AG08396 (cell line): ENCODE measurements around the gene LRP1B.

Experiments
- DNase-seq: peaks from one replicate; pipeline ENCODE4 v3.0.0; 2012; ENCODE audit warnings: low spot score, mixed read lengths

LRP1B gene

DNA sequence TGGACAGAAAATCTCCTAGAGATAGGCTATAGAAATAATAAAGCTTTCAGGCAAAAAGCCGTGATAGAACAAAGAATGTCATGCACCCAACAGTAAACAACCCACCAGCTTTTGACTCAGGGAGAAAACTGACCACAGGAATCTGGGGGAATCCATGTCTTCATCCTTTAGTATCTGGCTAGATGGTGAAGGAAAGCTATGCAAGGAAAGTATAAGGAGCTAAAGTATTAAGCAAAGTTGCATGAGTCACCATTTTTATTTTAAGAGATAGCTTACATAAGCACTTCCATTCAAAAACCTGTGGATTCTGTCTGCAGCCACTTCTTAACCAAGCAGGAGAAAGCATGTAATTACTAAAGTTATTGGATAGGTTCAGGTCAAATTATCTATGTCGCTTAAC lies 363.8 kb downstream of the LRP1B start:
- no peak for DNase-seq

DNA sequence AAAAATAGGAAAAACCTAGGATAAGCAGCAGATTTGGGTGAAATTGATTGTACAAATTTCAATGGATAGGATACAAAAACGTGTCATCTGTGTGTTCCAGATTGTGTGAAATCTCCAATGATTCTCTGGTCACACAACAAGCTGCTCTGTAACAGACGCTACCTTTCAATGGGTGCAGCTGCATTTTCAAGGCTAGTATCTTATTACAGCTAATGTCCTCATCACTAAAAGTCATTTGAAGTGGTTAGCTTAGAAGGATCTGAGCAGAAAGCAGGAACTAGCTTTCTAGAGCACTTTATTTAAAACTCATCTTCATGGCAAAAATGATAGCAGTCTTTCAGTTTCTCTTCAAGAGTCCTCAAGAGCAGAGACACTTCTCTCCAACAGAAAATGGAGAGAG lies 364.6 kb downstream of the LRP1B start:
- DNase-seq = no peak

DNA sequence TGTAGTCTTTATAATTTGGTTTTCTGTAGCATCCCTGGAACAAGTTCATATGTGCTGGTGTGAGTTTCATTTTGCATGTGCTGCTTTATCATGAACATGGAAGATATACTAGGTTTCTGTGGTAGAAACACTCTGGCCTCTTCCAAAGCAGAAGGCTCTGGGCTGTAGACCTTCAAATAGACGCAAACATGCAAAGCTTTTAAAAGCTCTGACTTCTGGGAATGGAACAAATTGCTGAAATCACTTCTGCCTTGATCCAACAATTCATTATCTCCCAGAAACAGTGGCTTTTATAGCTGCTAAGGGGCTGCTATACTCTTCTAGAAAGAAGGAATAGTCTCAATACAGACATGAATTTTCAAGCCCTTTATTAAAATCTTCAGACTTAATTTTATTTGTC lies 382.2 kb downstream of the LRP1B start:
- DNase-seq = no peak

DNA sequence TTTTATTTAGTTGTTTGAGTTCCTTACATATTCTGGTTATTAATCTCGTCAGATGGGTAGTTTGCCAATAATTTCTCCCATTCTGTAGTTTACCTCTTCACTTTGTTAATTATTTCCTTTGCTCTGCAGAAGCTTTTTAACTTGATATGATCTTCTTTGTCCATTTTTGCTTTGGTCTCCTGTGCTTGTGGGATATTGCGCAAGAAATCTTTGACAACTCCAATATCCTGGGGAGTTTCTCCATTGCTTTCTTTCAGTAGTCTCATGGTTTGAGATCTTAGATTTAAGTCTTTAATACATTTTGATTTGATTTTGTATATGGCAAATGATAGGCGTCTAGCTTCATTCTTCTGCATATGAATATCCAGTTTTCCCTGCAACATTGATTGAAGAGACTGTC lies 389.2 kb downstream of the LRP1B start:
- DNase-seq = no peak

DNA sequence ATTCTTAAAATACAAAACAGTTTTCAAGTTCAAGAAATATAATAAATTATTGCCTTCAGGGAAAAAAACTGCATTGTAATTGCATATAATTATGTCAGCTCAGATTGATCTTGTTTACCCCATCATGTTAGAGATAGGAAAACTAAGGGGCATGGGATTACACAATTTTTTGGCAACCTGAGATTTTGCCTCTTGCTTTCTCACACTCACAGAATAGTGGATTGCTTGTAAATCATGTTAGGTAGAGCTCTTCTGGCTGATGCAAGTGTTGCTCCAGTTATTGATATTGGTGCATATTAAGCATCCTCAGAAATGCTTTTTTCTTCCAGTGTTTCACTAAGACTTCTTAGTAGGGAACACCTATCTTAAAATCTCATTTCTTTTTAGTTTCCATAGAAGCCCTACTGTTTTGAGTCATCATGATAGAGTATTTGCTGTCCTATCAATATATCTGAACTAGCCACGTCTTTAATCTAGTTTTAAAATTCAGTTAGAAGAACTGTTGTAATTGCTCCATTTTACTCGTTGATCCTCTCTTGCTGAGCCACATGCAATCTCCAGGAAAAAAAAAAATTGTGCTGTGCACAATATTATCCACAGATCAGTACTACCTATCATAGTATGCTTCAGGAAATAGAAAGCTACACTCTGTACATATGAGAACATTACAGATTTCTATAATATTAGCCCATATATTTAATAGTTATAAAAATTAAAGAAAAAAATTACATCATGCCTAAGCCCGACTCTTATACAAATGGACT lies 393.1 kb downstream of the LRP1B start:
- DNase-seq = no peak

DNA sequence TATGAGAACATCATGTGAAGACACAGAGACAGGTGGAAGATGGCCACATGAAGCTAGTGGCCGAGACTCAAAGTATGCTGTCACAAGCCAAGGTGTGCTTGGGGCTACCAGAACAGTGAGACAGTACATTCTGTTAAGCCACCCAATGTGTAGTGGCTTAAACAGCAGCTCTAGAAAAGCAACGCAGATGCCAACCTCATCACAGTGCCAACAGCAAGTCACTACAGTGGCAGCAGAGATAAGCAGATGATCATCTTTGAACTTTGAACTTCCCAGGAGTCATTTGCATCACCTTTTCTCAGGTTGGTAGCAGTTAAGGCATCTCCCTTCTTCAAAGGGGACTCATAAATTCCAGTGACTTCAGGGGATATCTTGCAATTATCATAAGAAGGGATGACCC lies 394.4 kb downstream of the LRP1B start:
- DNase-seq = no peak

DNA sequence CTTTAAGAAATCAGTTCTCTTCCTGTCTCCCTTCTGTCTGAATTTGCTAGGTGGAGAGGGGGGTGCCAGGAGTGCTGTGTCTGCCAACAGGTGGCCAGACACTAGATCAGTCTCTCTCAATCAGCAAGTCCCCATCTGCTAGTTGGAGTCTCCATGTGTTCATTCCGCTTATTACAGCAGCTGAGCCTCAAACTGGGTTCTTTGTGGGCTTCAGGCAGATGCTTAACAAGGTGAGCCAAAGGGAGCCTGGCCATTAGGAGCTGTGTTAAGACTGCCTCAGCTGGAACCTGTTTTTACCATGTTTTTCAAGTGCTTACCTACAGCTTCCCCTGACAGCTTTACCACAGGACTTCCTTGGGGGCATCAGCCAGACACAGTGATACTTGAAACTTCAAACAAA lies 401.9 kb downstream of the LRP1B start:
- DNase-seq = no peak

DNA sequence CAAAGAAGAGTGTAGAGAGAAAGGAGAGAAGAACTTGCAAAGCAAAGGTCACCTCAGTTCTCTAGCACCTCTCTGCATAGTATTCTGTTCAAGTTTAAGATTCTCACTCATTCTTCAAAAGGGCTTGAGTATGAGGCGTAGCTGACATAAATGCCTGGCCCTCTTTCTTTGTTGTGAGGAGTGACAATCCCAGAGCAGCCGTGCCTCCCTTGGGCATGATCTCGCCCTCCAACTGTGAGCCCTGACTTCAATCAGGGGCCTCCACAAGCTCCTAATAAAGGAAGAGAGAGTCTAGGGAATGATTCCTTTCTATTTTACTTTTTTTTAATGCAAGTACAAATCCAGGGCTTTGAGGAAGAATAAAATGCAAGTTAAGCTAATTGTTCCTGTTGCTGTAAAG lies 402.7 kb downstream of the LRP1B start:
- no peak for DNase-seq

DNA sequence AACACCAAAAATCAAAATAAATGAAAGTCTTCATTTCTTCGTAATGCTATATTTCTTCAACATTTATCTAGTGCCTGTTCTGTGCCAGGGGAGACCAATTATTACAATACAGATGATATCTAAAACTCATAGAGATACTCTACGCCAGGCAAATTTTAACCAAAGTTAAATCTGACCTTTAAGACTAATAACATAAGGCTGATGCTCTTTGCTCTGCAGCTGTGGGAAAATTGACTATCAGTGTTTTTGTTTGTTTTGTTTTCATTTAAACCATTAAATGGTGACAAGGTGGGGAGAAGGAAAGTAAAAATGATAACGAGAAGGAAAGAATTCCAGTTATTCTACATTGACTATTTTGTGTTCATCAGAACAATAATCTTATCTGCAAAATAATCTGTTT lies 406.4 kb downstream of the LRP1B start:
- DNase-seq = no peak

DNA sequence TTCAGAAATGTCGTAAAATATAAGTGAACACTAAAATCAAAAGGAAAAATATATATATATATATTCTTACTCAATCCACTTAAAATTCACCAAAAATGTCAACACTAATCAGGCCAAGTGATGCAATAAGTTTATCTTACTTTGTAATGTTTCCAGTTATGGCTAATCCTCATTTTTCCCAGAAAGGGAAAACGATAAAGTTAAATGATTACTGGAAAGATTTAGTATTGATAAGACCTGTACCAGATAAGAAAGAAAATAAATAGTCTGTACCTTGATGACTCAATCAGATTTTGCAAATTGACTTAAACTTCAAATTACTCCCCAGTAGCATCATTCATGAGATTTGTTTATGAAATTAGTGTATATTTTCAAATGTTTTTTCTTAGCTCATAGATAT lies 407.0 kb downstream of the LRP1B start:
- no peak for DNase-seq

DNA sequence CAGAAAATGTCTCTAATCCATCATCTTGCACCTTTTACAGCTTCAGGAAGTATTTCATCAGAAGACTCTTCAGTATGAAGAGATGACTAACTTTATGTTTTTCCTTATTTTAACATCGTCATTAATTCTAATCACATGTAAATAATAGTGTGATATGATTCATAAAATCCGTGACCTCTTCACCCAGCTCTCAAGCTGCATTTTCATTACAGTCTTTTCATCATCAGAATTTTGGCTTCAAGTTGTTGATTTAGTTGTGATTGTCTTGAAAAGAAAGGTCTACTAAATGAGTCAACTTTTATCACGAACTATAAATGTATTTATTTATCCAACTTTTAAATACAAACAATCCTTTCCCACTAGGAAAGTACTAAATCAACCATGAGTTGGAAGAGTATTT lies 410.3 kb downstream of the LRP1B start:
- DNase-seq = no peak

DNA sequence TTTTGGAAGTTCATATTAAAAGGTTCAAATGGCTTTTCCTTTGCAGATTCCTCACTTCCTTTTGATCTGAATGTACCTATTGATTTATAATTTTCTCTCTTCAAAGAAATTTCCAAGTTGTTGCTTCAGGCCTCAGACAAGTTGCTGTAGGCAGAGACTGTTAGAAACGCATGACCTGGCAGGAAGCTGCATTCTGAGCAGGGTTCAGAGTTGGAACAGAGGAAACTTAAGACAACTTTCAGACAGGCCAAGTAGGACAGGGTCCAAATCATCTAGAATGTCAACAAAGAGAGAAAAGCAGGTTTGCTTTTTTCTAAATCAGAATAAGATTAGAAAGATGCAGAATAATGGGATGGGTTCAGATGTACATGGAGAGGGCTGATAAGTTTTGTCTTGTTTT lies 416.3 kb downstream of the LRP1B start:
- DNase-seq = no peak

DNA sequence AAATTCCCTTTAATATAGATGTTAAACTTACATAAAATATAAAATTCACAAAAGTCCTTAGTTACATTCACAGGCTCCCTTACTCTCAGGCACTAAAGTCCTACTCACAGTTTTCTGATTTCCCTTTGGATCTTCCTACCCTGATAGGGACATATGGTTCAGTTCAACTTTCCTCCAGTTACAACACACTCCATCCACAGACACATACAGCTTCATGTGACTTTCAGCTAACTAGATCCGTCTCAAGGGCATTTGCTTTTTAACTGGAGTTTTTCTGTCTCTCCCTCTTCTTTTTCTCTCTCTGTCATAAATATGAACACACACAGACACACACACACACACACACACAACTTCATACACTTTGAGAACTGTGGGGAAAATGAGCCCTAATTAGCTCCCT lies 419.2 kb downstream of the LRP1B start:
- no peak for DNase-seq

DNA sequence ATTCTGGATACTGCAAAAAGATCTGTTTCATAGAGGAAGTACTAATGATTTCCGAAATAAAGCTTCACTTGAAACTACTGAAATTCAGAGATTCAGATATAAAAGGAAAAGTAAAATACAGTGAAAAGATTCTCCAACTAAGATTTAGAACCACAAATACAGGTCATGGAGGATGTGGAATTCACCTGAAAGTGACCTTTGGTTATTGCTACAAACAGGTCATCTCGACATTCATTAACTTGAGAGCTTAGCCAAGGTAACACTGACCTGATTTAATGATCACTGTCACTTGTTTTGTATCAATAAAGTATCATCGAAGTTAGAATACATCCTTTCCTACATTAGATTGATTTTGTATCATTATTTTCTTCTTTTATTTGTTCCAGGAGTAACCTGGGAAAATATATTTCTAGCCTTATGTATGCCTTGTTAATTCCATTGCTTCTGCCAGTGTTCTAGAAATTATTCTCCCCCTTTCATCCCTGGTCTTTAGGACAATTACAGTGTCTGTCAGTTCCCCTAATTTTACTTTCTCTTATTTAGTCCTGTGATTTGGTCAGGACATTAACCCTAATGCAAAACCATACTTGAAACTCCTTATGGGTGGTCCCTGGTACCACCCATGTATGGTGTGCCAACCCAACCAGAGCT lies 420.1 kb downstream of the LRP1B start:
- DNase-seq = no peak

DNA sequence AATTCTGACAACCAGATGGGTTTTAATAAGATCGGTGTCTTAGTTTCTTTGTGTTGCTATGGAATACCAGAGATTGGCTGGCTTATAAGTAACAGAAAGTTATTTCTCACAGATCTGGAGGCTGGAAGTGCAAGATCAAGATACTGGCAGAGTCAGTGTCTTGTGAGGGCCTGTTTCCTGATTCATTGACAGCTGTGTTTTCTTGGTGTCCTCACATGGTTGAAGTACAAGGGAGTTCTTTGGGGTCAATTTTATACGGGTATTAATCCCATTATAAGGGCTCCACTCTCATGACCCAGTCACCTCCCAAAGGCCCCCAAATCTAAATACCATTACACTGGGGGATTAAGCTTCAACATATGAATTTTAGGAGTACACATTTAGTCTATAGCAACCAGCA lies 421.1 kb downstream of the LRP1B start:
- no peak for DNase-seq

DNA sequence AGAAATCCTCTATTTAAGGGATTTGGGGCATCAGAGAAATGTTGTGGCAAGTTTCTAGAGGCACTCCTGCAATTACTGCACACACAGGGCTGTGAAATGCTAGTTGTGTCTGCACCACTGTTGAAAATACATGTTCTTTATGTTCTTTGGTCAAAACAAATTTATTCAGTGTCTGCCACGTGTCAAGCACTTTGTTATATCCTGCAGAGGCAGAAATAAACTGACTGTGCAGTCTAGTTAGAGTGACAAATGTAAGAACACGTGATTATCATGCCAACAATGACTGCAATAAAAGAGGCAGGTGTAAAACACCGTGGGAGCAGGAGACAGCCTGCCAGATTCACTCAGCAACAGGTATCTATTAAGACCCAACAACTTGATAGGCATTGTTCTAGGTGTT lies 423.3 kb downstream of the LRP1B start:
- DNase-seq = no peak

DNA sequence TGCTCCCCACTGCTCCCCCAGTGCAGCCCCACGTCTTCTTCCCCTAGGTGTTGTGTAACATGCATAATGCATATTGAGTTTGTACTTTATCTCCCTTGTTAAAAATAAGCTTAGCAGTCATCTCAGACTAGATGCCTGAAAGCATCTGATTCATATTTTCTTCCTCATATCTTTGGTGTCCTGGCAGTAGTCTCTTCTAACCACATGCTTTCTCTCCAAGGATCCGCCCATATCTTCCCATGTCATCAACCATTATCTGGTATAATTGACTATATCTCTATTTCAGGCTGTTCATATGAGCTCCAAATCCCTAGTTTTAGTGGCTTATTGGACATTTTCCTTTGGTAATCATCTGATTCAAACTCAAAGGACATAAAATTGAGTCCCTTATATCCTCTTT lies 426.3 kb downstream of the LRP1B start:
- no peak for DNase-seq

DNA sequence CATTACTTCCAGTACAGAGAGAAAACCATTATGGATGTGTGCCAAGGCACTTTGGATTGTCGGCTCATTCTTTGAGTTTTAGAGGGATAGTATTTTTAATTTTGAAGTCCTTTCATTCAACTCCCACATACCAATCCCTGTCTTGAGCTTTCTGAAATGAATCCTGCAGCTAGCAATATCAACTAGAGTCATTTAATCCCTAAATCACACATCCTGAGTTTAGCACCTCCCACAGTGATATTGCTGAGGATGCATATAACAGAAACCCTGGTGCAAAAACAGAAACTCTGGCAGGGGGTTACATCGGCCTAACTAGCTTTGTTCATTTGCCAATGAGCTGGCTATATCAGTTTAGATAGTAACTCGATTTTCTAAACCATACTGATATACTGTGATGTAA lies 427.3 kb downstream of the LRP1B start:
- DNase-seq = no peak

DNA sequence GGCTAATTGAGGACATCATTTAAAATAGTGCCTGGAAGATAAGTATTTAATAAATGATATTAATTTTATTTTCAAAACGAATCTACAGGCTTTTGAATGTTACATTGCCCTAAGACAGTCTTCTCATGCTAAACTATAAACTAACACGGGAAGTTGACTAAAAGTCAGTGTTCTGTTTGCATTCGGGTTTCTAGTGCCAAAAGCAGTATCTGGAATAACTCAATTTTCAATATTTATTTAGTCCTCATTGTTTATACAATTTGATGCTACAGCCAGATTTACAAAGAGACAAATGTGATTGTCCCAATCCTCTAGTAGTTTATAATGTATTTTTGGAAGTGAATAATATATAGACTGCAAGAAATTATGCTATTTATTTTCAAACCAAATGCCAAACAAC lies 429.2 kb downstream of the LRP1B start:
- no peak for DNase-seq

DNA sequence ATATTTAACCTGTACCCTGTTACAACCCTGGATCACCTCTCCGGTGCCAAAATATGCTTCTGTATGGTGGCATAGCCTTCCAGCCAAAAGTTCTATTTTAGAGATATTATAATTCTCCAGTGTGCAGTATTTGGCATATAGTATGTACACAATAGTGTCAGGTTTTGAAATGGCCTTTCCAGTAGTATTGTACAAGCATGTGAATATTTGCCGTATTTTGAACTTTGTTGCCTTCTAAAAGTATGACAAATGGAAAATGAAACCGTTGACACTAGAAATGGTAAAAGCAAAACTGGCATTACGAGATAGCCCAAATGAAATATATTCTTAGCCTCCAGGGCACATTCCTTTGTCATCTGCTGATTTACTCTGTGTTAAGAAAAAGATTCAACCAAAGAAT lies 431.2 kb downstream of the LRP1B start:
- no peak for DNase-seq

DNA sequence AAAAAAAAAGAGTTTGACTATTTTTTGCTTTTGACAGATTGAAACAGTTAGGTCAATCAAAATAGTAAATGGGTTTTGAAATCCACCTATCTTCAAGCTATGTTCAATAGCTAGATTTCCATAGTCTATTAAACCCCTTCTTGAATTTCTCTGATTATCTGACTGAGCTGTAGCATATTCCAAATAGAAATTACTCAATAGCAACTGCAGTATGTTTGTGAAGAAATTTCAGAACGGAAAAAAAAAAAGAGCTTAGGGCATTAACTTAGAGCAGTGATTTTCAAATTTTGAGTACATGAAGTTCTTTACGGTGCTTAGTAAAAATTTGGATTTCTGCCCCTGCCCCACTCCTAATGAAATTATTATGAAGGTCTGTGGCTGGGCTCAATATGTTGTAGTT lies 432.3 kb downstream of the LRP1B start:
- DNase-seq = no peak

DNA sequence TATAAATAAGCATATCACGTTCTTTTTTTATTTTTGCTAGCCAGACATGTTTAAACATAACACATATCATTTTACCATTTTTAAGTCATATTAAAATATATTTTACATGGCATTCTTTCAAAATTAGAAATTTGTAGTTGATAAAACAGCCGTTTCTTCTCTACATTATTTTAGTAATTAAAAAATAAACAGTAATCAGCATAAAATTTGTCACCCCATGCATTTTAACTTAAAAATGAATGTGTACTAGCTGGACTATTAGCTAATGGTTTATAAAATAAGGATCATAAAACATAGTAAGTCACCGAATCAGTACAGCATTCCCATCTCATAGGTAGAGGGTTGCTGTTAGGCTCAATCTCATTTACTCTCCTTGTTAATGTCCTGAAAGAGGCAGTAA lies 433.8 kb downstream of the LRP1B start:
- DNase-seq = no peak

DNA sequence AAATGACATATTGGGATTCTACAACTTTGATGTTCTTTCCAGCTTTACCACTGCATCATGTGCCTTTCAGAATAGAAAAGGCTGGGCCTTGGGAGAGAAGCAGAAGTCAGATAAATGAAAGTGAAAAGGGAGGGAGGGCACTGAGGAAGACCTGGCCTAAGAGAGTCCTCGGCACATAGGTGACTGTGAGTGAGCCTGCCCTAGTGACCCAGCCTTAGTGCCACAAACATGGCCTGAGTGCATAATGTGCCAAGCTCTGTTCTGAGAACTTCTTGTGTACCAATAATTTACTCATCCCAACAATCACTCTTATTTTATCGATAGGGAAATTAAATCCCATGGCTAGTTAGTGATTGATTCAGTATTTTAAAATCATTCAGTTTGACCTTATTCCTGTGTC lies 436.6 kb downstream of the LRP1B start:
- no peak for DNase-seq

DNA sequence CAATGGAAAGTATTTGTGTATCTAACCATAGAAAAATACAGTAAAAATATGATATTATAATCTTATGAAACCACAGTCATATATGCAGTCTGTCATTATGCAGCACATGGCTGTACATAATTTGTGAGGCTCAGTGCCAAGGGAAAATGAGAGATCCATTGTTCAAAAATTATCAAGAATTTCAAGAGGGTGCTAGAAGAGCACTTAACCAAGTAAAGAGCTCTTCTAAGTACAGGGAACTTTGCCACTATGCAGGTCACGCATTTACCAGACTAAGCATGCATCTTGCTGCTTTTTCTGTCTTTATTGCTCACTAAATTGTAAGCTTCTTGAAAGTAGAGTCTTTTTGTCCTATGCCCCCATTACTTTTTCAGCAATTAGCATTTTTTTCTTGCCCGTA lies 438.0 kb downstream of the LRP1B start:
- no peak for DNase-seq
